GM21737 (cell line): Measurements from ENCODE around the gene GRB2.
"Not testable (repeated sequence)": the region's sequence is repeated elsewhere in the genome, so short reads cannot be mapped to it uniquely, and the experiment has no call there.

Experiments
- ATAC-seq: cut with Tn5 transposase; IDR thresholded peaks from one replicate; pipeline ENCODE4 v1.9.1; 2021; ENCODE audit warnings: mild to moderate bottlenecking, moderate library complexity; ENCODE audit not compliant: unreplicated experiment

Gene GRB2

DNA sequence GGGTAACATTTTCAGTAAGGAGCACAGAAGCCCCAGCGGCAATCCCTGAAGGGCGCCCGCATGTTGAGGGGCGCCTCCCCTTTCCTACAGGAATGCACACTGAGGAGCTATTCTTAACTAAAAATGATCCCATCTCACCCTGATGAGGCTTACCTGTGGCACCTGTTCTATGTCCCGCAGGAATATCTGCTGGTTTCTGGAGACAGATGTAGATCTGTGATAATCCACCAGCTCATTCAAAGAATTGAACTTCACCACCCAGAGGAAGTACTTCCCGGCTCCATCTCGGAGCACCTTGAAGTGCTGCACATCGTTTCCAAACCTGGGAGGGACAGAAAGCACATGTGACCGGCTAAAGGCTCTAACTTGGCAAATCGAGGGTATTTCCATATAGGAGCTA, 84.0 kb downstream of the GRB2 start:
- no peak for ATAC-seq

DNA sequence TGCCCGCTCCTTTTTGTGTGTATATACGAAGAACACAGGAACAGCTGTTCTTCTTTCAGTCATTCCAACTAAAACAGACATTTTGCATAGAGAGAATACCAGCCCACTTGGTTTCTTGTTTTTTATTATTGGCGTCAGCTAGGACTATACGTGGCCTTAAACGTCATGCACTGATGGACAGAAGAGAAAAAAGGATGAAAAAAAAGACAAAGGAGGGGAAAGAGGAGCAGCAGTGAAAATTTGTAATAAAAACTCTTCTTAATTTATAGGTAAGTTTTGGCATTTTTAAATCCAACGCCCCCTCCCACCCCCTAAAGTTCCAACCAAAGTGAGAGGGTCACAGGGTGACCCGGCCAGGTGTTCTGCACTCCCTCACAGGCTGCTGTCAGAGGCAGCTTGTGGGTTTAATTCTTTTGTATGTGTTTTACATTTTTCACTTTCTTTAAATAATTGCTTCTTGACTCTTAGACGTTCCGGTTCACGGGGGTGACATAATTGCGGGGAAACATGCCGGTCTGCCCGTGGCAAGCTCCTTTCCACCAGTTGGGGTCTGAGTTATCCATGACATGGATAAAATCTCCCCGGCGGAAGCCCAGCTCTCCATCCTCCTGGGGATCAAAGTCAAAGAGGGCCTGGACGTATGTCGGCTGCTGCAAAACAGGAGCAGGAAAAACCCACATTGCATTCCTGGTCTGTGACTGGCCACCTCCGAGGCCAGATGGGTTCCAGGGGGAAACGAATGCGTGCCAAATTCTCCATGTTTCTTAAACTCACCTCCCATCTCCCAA, 85.4 kb downstream of the GRB2 start:
- peak; percentile 53 for ATAC-seq

DNA sequence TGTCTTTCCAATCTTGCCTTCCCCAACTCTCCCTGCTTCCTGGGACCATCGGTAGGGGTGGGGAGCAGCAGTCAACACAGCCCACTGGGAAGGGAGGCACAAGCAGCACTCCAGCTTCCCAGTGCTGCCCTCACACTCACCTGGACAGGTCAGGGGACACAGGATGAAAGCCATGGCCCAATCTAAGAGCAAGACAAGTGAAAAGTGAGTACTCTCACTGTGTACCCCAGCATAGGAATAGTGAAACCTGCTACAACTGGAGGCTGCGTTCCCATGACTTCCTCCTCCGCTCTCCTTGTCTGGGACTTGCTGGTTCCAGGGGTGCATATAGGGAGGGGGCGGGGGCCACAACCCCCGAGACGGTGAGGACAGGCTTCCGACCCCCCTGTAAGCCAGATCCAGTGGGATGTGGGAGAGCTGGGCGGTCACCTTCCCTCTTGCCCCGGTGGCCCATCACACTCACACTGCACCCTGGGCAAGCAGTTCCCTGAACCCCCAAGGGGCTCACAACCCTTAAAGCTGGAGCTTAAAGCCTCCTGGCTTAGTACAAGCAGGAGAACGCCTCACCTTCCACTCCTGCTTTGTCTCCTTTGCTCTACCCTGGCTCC, 86.8 kb downstream of the GRB2 start:
- no peak for ATAC-seq

DNA sequence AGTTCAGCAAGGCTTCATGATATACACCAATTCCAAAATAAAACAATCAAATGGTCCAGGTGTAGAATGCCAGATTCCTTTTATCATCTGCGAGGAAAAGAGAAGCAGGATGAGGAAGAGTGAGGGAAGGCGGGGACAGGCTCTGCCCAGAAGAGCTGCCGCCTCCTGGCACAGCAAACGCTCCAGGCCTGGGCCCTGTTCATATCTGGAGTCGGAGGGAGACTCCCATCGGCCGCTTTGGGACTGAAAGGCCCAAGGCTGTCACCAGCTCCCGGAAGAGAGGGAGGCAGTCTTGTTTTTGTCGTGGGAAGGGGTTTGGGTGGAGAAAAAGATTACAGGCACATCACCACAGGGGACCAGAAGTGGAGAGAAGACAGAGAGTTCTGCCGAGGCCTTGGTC, 87.3 kb downstream of the GRB2 start:
- no peak for ATAC-seq

DNA sequence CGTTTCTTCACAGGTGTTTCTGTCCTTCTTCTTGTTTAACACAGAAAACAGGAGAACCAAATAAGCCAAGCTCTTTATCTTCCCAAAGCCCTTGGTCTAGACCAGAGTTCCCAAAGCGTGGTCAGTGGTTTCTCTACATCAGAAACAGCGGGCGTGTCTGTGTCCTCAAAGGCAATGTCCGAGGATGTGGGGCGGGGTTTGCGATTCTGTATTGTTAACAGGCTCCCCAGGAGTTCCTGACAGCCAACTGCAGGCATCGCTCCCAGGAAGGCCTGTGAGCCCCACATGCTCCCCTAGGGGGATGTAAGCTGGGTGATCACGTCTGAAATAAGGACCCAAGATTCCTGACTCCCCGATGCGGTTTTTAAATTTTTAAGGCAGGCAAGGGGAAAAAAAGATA, 87.8 kb downstream of the GRB2 start:
- no peak for ATAC-seq

DNA sequence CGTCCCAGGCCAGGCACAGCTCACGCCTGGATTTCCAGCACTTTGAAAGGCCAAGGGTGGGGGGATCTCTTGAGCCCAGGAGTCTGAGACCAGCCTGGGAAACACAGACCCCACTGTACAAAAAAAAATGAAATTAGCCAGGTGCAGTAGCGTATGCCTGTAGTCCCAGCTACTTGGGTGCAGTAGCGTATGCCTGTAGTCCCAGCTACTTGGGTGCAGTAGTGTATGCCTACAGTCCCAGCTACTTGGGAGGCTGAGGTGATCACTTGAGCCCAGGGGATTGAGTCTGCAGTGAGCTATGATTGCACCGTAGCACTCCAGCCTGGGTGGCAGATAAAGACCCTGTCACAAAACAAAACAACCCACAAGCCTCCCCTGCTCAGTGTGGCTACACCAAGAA, 89.2 kb downstream of the GRB2 start:
- no peak for ATAC-seq

DNA sequence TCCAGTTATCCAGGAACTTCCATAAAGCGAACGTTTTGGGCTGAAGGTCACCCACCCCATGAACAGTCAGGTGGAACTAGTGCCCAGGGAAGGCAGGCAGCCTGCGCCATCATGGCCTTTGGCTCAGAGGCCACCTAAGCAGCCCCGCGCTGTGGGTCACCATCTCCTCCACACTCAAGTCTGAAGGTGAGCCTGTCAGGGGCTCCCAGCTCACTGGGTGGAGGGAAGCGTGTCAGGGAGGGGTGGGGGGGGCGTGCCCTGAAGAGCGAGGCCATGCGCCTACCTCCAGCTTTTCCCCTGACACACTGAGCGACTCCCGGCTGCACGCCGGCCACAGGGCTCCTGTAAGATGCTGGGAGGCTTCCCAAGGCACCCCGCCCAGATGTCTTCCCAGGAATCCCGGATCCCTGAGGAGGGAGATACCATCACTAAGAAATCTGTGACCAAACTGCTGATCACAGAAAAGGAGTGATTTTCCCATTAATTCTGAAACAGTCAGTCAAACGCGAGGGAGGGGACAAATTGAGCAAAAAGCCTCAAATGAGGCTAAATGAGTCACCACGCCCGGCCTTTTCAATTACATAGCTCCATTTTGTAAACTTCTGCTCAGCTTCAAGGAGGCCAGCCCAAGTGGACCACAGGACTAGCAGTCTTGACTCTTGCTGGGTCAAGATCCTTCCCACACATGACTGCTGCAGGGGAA, 89.8 kb downstream of the GRB2 start:
- no peak for ATAC-seq

DNA sequence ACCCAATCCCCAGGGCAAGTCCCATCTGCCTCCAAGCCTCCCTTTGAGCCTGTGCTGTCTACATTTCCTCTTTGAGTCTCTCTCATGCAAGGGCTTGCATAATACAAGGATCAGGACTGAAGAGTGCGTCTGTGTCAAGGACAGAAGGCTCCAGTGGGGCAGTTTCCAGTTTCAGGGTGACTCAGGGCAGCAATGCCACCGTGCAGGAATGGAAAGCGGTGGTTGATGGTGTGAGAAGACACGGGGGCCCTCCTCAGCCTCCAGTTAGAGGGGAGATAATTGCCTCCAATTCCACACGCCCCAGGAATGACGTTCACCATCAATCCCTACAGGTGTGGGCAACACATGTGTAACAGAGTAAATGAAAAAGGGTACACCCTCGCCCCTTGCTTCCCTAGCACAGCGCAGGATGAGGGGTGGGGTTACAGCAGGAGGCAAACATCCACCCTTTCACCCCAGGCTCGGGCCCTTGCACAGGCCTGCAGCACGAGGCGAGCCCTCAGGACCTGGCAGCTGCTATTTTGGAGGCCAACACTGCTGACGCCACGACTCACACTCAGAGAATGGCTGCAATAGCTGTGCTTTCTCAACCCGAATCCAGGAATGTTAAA, 91.4 kb downstream of the GRB2 start:
- no peak for ATAC-seq

DNA sequence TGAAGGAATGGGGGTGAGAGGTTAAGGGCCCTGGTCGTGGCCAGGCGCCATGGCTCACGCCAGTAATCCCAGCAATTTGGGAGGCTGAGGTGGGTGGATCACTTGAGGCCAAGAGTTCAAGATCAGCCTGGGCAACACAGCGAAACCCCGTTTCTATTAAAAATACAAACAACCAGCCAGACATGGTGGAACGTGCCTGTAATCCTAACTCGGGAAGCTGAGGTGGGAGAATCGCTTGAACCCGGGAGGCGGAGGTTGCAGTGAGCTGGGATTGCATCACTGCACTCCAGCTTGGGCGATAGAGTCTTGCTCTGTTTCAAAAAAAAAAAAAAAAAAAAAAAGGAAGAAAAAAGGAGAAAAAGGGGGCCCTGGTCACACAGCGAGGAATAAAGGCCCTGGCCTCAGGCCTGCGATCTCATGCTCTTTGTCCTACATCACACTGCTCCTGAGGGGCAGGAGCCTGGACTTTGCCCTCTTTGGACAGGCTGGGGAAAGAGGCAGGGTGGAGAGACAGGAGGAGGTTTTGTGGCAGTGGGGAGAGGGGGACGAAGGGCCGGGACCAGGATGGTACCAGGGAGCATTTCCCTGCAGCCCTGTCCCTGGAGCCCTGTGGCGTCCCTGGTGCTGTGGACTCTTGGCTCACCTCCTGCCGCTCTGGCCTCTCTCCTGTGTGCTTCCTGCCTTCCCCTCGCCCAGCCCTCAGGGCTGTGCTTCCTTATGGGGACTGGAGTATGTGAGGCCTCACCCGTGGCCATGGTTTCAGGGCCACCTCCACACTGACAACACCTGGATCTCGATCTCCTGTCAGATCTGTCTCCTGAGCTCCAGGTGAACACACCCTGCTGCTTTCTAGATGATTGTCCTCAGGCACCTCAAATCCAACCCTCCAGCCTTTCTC, 96.5 kb downstream of the GRB2 start:
- no peak for ATAC-seq

DNA sequence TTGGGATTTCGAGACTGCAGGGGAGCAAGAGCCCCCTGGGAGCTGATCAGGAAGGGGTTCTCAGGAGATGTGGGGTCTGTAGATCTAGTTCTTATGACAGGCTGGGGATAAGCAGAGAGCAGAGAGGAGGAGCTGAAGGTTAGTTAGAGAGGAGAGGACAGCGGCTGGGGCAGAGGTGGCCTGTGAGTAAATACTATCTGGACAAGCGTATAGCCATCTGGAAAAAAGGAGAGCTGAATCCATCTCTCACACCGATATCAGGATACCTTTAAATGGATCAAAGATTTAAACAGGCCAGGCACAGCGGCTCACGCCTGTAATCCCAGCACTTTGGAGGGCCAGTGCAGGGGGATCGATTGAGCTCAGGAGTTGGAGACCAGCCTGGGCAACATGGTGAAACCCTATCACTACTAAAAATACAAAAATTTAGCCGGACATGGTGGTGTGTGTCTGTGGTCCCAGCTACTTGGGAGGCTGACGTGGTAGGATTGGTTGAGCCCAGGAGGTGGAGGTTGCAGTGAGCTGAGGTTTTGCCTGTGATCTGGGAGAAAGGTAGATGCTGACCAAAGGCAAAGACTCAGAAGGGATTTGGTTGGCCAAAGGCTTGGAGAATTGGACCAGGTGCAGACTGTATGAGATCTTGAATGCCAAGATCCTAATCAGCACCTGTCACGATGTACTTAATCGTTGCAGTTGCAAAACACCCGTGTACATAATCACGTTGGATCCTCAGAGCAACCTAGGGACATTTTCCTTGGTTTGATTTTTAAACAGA, 97.3 kb downstream of the GRB2 start:
- no peak for ATAC-seq

DNA sequence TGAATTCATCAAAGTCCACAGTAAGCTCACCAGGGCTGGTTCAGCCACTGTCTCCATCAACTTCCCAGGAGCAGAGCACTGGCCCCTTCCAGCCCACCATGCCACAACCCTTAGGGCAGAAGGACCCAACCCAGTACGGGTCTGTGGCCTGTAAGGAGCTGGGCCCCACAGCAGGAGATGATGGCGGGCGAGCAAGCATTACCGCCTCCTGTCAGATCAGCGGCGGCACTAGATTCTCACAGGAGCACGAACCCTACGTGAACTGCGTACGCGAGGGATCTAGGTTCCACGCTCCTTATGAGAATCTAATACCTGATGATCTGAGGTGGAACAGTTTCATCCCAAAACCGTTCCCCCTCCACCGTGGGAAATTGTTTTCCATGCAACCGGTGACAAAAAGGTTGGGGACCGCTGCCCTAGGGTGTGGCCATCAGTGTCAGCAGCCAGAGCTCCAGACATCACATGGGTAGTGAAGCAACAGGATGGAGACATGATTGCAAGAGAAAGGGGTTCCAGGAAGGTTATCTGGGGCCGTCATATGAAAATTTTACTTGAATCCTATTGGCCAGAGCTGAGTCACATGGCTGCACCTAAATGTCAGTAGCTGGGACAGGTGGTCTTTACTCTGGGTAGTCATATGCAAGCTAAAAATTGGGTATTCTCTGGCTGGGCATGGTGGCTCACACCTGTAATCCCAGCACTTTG, 103.8 kb downstream of the GRB2 start:
- ATAC-seq, result no peak

DNA sequence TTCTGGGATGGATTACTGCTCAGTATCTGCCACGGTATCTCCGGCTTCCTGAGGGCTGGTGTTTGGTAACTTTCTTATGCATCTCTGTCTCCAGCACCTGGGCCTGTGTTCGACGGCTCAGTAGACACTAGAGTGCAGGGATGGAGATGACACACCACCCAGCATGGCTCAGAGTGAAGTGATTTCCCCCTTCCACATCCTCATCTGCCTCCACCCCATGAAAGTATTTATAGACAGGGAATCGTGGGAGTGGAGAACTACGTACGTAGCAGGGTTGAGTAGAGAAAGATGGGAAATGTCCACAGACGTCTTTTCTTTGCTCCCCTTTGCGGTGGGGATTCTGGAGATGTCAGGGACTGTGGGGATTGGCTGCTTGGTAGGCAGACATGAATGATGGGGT, 104.4 kb downstream of the GRB2 start:
- no peak for ATAC-seq

DNA sequence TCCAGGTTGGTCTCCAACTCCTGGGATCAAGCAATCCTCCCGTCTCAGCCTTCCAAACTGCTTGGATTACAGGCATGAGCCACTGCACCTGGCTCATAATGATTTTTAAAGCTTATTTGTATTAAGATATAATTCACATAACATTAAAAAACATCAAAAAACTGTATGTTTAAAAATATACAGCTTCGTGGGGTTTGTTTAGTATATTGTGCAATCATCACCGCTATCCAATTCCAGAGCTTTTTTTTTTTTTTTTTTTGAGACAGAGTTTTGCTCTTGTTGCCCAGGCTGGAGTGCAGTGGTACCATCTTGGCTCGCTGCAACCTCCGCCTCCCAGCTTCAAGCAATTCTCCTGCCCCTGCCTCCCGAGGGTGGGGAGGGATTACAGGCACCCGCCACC, 105.2 kb downstream of the GRB2 start:
- no peak for ATAC-seq

DNA sequence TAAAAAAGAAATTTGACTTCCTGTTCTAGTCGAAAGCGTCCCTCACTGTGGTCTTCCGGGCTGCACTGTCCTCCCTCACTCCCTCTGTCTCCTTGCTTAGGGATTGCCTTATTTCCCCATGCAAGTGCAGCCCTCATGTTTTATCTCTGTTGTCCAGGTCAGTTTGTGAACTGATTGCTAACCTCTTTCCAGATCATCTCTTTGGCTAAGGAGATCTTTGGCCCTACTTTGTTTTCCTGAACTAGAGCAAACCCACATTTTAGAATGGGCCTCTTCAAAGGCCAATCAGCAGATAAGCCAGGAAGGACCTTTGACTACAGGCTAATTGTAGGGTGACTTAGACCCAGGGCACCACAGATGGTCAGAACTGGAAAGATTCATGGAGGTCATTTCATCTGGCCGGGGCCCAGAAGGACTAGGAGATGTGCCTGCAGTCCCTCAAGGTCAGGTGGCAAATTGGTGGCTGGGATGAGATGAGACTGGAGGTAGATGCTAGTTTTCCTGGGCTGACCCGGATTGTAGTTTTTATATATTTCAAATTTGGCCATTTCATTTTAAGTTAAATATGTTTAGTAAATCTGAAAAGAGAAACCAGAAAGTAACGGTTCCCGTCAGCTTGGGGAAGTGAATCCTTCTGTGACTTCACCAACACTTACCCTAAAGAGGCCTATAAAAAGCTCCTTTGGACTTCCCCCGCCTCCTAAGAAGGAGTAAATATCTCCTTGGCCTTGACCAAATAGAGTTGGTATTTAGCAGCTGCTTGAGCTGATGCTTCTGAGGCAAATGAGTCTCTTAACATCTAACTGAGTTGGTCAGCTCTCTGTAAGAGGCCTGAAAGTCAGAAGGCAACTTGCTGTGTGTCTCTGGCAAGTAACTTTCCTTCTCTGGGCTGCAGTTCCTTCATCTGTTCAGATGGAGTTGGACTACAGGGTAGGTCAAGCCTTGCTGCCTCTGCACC, 110.0 kb downstream of the GRB2 start:
- peak; percentile 63 for ATAC-seq

DNA sequence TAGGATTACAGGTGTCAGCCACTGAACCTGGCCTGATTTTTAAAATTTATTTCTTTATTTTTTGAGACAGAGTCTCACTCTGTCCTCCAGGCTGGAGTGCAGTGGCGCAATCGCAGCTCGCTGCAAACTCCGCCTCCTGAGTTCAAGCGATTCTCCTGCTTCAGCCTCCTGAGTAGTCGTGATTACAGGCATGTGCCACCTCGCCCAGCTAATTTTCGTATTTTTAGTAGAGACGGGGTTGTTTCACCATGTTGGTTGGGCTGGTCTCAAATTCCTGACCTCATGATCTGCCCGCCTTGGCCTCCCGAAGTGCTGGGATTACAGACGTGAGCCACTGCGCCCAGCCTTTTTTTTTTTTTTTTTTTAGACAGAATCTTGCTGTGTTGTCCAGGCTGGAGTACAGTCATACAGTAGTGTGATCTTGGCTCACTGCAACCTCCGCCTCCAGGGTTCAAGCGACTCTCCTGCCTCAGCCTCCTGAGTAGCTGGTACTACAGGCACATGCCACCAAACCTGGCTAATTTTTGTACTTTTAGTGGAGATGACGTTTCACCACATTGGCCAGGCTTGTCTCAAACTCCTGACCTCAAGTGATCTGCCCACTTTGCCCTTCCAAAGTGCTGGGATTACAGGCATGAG, 112.5 kb downstream of the GRB2 start:
- ATAC-seq, result not testable (repeated sequence)

DNA sequence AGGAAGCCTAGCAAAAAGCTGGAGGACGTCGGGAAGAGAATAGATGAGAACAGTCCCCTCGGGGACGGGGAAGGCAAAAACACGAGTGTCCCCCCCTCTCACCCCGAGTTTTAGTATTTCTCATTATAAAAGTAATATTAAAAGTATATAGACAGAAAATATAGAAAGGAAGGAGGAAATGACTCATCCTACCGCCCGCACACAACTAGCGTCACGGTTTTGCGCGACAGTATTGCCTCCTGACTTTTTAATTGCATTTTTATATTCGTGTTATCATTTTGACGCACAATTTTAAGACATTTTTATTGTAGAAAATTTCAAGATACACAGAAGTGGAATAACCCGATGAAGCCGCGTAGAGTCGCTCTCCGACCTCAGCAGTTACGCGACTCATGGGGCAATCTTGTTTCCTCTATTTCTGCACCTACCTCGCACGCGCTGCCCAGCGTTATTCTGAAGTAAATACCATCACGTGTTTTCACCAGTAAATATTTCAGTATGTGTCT, 115.6 kb downstream of the GRB2 start:
- ATAC-seq, result peak; percentile 22

DNA sequence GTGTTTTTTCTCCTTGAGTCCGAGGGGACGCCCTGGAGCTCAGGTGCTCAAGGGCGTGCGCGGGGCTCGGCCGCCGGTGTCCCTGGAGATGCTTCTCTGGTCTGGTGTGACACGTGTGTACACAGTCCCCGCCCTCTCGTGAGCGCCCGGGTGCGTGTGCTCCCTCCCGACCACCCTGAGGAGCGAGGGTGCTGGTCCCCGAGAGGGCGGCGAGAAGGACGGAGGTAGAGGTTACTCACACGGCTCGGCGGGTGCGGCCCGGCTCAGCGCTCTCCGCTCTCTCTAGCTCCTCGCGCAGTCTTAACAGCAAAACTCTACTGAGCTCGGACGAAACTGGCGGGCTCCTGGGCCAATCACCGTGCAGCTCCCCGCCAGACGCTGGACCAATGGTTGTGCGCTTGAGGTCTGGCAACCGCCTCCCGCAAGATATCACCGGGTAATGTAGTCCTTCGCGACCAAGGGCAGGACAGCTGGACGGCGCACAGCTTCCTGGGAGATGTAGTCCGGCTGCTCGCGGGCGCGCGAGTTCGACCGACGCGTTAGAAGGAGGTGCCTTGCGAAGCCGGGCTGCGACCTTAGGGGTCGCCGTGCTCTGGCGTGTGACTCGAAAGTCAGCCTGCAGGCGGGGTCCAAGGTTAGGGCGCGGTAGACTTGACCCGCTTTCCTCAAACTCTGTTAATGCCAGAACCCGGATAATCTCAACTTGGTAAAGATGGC, 116.2 kb downstream of the GRB2 start, which contains the start of gene SLC25A19:
TSS of gene SLC25A19 (minus strand) at position 319 of the 717 bp plus-strand sequence. CDS start 2,669 bp downstream, outside the sequence.
- ATAC-seq, result peak; percentile 88
